ENCODE results near the gene GLB1L. TPM values are rescaled to one million over a fixed set of nuclear protein-coding genes. Genes with fewer than 3 reads are reported as not detected.

The GLB1L gene
- total RNA-seq, 4 donors from 2014 or later, result 0.40 to 9.1 (median 3.8) TPM

DNA sequence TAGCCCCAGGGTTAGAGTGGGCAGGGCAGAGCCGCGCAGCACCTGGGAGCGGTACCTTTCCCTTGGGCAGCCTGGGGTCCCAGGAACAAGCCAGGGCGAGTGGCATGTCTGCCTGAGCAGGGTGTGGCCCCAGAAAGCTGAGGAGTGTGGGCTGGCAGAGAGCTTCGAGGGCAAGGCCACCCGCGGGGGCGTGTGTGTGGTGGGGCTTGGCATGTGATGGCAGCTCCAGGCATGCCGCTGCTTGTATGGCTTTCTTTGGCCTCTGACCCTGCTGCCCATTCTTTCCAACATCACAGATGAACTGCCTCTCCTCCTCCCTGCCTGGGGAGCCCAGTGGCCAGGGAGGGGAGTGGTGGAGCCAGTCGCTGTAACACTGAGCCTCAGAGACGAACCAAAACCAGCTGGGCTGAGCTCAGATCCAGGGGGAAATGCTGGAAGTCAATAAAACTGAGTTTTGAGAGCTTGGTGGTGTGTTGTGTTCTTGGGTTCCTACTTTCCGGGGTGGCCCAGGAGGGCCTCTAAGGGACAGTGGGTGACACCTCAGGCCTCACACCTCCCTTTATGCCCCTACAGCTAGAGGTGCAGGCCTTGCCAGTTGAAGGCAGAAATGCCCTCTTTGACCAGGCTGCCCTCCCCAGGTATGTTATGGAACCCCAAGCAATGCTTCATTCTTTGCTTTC lies 41.3 kb upstream of the GLB1L start:
- no peak for DNase-seq

DNA sequence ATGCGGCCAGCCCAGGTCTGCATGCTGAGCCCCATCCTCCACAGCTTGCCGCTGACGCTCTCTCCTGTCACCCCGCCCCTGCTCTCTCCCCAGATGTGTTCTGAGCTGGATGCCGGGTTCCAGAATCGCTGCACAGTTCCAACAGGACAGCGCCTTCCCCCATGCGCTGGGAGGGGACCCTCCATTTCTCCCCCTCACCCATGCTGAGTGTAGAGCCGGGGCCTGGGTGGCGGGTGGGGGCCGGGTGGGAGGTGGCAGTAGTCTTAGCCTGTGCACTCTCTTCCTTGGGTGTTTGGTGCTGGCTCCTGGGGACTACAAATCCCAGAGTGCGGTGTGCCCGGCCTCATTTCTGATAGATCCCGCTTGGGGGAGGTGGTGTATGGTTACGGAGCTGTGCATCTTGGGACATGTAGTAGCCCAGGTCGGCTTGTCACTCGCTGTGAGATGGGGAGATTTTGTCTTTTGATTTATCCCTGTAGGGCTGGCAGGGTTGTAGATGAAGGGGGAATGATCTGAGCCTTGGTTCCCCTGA lies 40.7 kb upstream of the GLB1L start:
- peak overlapping the region in 1 of 4 donors; percentile 17 for H3K27ac ChIP-seq
- WGBS, 2 donors (ENCODE audit: low coverage in 1 of 2), result 94 to 100% methylated on average over 2 to 17 of the region's 17 CpGs
- H3K9me3 ChIP-seq, result no peaks in the 10 kb centered on the region
- TF ChIP-seq POLR2A (IDR thresholded peaks at IDR 0.05) (no peak), EP300 (IDR thresholded peaks at IDR 0.05; ENCODE audit: low read depth) (no peak), POLR2AphosphoS5 (IDR thresholded peaks at IDR 0.05) (no peak)
- TF ChIP-seq, protein P1, sequence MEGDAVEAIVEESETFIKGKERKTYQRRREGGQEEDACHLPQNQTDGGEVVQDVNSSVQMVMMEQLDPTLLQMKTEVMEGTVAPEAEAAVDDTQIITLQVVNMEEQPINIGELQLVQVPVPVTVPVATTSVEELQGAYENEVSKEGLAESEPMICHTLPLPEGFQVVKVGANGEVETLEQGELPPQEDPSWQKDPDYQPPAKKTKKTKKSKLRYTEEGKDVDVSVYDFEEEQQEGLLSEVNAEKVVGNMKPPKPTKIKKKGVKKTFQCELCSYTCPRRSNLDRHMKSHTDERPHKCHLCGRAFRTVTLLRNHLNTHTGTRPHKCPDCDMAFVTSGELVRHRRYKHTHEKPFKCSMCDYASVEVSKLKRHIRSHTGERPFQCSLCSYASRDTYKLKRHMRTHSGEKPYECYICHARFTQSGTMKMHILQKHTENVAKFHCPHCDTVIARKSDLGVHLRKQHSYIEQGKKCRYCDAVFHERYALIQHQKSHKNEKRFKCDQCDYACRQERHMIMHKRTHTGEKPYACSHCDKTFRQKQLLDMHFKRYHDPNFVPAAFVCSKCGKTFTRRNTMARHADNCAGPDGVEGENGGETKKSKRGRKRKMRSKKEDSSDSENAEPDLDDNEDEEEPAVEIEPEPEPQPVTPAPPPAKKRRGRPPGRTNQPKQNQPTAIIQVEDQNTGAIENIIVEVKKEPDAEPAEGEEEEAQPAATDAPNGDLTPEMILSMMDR (IDR thresholded peaks at IDR 0.05), result no peak
- in situ Hi-C loops (cut with MboI; ENCODE audit: low pct_ligation_motif_present in 1 of 4, low pct_unique_long_range_greater_than_20kb in 1 of 4, low sequenced_read_pairs in 3 of 4) (loop anchor here in 1 of 4 donors (25.0 kb wide), 1 partner anchor 124 kb away; the partner anchor contains the start of genes NHEJ1 and SLC23A3), intact Hi-C loops (cut with DNase I; ENCODE audit: low total_unique reads) (no loop called here)
- peaks cover 0 to 9% (median 5%) of the 10 kb centered on the region in 4 donors for H3K4me1 ChIP-seq
- H3K27me3 ChIP-seq, result no peaks in the 10 kb centered on the region
- no peak for DNase-seq
- peaks cover 0 to 3% (median 0%) of the 10 kb centered on the region in 4 donors for H3K36me3 ChIP-seq
- no peak overlapping the region for H3K4me3 ChIP-seq

More for the DNA sequence above, 41.3 kb upstream of the GLB1L start:
- 85% methylated on average over 12 of the region's 12 CpGs; no CpG with 5 or more reads in 1 of the 2 donors for WGBS, 2 donors (ENCODE audit: low coverage in 1 of 2)
- in situ Hi-C loops (cut with MboI; ENCODE audit: low pct_ligation_motif_present in 1 of 4, low pct_unique_long_range_greater_than_20kb in 1 of 4, low sequenced_read_pairs in 3 of 4) (loop anchor here in 1 of 4 donors (25.0 kb wide), 1 partner anchor 124 kb away; the partner anchor contains the start of genes NHEJ1 and SLC23A3), intact Hi-C loops (cut with DNase I; ENCODE audit: low total_unique reads) (no loop called here)
- no peaks in the 10 kb centered on the region for H3K27me3 ChIP-seq
- peak overlapping the region in 1 of 4 donors; percentile 17 for H3K27ac ChIP-seq
- peaks cover 0 to 3% (median 0%) of the 10 kb centered on the region in 4 donors for H3K36me3 ChIP-seq
- H3K4me3 ChIP-seq, result no peak overlapping the region
- H3K9me3 ChIP-seq, result no peaks in the 10 kb centered on the region
- TF ChIP-seq POLR2AphosphoS5 (IDR thresholded peaks at IDR 0.05) (no peak), EP300 (IDR thresholded peaks at IDR 0.05; ENCODE audit: low read depth) (no peak), POLR2A (IDR thresholded peaks at IDR 0.05) (no peak)
- TF ChIP-seq, protein P1 (IDR thresholded peaks at IDR 0.05), result no peak
- H3K4me1 ChIP-seq, result peaks cover 0 to 9% (median 5%) of the 10 kb centered on the region in 4 donors

DNA sequence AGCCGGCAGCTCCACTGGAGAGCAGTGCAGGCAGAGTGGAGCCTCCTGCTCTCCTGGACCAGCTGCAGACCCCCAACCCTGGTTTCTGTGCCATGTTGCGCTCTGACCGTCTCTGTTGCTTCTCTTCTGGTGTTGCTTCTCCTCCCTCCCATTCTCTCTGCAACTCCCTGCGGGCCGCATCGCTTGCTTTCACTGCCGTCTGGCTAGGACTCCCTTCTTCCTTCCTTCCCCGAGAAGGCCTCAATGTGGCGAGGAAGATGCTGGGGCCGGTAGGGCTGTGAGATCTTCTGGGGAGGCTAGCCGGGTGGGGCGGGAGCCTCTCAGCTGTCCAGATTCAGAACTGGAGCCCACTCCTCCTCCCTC lies 40.1 kb upstream of the GLB1L start:
- intact Hi-C loops (cut with DNase I; ENCODE audit: low total_unique reads) (no loop called here), in situ Hi-C loops (cut with MboI; ENCODE audit: low pct_ligation_motif_present in 1 of 4, low pct_unique_long_range_greater_than_20kb in 1 of 4, low sequenced_read_pairs in 3 of 4) (loop anchor here in 1 of 4 donors (25.0 kb wide), 1 partner anchor 123 kb away; the partner anchor contains the start of genes NHEJ1 and SLC23A3)
- Histone ChIP-seq H3K36me3 (peaks cover 0 to 3% (median 0%) of the 10 kb centered on the region in 4 donors), H3K9me3 (no peaks in the 10 kb centered on the region), H3K27me3 (no peaks in the 10 kb centered on the region), H3K4me1 (peaks cover 2 to 15% (median 7%) of the 10 kb centered on the region in 4 donors), H3K27ac (no peak overlapping the region), H3K4me3 (no peak overlapping the region)
- DNase-seq, result no peak
- WGBS, 2 donors (ENCODE audit: low coverage in 1 of 2), result 90% methylated on average over 12 of the region's 12 CpGs; no CpG with 5 or more reads in 1 of the 2 donors
- TF ChIP-seq, protein P1 (IDR thresholded peaks at IDR 0.05), result no peak
- TF ChIP-seq EP300 (IDR thresholded peaks at IDR 0.05; ENCODE audit: low read depth) (no peak), POLR2AphosphoS5 (IDR thresholded peaks at IDR 0.05) (no peak), POLR2A (IDR thresholded peaks at IDR 0.05) (no peak)

Data from transverse colon (tissue), 4 donors.